Stimulated activated naive CD4-positive, alpha-beta T cell treated with Interleukin-2 at 50 U/mL for 16 hours (primary cell): ENCODE results near the gene VPS39.

Experiments used
- DNase-seq: peaks from one replicate; lab custom pipeline; 2025; lab: John Stamatoyannopoulos, UW

Gene VPS39

DNA sequence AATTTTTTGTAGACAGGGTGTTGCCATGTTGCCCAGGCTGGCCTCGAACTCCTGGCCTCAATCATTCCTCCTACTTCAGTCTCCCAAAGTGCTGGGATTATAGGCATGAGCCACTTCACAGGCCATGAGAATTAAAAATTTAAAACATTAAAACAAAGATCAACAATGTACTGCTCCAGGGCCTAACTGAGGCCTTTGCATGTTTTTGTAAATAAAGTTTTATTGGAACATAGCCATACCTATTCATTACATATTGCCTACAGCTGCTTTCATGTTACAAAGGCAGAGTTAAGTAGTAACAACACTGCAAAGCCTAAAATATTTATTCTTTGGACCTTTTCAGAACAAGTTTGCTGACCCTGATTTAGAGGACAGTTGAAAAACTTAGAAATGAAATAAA, 9.6 kb downstream of the VPS39 start:
- DNase-seq: no peak

DNA sequence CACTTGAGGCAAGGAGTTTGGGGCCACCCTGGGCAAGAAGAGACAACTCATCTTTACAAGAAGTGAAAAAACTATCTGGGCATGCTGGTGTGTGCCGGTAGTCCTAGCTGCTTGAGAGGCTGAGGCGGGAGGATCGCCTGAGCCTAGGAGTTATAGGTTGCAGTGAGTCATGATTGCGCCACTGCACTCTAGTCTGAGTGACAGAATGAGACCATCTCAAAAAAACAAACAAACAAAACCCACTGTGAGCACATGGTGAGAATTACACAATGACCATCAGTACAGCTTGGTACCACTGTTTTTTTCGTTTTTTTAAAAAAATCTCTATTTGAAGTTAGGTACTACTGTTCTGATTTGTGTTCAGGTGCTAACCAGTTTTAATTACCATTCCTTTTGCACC, 13.6 kb downstream of the VPS39 start:
- DNase-seq: no peak

DNA sequence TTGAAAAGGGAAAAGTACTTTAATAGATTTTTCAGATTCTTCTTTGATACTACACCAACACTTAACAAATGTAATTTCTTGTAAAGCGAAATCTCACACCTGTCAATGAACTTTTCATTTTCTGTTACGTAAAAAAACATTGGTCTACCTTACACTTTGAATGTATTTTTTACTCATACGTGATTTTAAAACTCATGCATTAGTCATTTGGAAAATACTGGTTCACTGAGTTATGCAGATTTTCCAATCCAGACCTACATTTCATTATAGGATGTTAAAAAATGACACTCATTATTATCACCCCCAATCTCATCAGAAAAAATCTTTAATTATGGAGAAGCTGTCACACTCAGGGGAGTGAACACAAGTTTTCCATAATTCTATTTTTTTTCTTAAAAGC, 14.7 kb downstream of the VPS39 start:
- no peak for DNase-seq

DNA sequence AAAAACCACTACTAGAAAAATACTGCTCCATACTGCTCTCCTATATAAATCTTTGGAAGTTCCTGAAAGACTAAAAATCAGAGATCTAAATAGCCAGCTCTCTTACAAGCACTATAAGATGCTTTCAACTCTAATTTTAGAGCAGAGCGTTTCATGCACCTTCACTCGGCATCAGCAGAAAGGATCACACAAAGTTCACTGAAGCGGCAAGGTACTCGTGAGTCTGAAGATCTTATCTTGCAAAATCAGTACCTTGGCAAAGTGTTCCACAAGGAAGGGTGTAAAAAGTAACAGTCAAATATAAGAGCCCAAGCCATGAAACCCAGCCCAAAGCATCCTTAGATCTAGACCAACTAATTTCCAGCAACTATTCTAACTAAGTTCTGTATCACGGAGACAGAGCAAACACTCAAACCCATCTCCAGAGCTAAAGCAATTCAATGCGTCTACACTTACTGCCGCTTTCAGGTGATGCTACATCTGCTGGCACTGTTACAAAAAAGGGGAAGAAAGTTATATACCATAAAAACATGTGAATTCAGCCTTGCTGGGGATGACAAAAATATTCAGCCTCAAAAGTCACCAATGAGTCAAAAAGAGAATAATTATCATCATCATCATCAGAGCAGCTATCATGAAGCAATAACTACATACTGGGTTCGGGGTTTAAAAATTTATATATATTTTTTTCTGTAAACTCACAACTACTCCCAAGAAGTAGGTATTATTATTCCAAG, 16.3 kb downstream of the VPS39 start:
- no peak for DNase-seq

DNA sequence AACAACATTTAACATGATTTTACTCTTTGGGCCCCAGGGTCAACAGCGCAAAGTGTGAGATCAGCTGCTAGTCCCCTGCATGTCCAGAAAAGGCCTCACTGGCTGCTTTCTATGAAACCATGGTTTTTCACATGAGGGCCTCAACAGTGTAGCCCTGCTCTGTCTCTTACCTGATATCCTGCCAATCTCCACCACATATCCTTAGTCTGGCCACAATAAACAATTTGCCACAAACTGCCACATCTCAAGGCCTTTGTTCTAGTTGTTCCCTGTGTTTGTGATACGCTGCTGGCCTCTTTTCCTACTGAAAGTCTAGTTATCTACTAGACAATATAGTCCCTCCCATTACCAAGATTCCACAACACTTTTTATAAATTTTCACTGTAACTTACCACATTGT, 17.7 kb downstream of the VPS39 start:
- DNase-seq: no peak

DNA sequence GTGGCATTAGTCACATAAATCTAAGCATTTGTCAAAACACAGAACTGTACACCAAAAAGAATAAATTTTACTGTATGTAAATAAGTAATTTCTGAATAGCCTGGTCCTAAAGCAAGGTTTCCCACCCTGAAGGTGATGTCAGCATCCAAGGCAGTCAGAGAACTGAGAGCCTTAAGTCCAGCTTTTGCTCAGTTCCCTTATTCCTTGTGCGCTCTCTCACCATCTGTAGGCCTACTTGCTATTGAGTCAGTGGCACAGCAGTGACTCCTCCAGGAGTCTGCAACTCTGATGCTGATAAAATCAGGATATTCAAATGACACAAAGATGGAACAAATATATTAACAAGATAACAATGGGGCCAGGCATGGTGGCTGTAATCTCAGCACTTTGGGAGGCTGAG, 22.3 kb downstream of the VPS39 start:
- no peak for DNase-seq

DNA sequence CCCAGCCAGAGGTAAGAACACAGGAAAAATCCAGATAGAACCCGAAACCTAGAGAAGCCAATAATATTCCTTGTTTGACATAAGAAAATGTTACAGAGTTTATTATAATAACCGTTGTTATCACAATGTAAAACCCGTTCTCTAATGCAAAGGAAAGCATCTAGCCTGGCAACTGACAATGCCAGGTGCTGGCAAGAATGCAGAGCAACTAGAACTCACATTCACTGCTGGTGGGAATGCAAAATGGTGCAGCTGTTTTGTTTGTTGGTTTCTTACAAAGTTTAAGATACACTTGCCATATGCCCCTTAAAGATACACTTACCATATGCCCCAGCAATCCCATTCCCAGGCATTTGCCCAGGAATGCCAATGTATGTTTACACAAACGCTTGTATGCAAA, 23.4 kb downstream of the VPS39 start:
- DNase-seq: no peak

DNA sequence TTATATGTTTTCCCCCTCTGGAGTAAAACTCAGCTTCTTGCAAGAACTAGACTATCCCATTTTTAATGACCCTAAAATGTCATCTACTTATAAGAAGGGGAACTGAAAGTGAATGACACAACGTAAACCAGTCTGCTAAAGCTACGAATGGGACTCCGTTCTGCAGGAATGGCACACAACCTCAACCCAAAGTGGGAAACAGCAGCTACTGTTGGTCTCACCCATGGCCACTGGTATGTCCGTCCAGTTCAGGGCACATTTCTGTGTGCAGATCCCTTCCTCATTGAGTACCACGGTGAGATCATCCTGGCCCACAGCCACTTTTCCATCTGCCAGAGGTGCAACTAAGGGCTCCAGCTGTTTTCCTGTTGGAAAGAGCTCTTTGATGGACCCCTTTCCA, 23.8 kb downstream of the VPS39 start:
- DNase-seq: no peak

DNA sequence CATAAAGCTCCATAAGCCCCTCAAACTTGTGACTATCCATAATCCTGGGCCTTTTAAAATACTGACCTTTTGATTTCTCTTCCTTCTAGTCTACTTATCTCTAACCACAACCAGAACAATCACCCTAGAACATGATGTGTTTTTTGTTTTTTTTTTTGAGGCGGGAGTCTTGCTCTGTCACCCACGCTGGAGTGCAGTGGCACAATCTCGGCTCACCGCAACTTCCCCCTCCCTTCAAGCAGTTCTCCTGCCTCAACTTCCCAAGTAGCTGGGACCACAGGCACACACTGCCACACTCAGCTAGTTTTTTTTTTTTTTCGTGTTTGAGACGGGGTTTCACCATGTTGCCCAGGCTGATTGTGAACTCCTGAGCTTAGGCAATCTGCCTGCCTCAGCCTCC, 25.1 kb downstream of the VPS39 start:
- no peak for DNase-seq

DNA sequence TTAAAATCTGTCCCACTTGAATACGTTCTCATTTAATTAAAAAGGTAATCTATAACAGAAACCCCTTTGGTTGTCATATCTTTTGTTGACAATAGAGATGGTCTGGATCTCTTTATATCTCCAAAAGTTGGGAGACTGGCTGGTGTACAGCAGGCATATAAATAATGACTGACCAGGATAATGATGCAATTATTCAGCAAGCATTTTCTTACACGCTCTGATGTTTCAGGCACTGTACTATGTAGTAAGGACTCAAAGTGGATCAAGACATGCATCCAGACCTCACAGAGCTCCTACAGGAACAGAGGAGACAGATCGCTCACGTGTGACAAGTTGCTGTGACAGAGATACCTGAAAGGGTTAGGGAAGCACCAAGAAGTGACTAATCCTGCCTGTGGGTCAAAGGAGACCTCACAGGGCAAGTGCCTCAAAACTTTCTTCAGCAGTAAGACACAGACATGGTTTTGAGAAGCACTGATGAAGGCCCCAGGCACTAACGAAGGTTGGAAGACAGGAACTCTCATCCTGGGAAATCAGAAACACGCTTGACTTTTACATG, 25.7 kb downstream of the VPS39 start:
- no peak for DNase-seq

DNA sequence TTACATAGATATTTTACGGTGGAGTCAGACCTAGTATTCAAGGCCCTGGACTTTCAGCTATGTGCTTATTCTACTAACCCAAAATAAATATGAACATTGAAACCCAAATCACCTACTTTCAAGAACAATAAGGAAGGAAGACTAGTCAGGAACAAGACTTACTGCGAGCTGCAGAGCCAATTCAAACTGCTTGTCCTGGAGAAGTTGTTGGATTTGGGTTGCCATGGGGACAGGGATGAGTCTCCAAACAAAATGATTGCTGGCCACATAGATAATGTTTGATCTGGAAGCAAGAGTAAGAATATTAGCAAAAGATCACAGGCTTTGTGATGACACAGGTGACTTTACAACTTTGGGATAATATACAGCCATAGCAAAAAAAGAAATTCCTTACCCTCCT, 30.0 kb downstream of the VPS39 start:
- no peak for DNase-seq

DNA sequence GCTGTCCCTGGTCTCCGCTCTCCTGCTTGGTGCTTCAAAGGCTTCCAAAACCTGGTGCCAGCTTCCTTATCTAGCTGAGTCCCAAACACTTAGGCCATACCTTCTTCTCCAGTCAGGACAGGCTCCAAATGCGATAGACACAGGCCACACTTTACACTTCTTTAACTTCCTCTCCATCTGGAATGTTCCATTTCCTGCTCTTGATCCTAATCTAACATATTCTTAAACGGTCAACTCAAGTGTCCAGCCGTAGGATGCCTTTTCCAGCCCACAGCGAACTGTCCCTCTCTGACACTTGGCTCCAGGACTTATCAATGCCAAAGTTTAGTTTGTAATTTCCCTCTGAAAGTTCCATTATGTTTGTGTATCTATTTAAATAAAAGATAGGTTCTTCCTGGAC, 32.4 kb downstream of the VPS39 start:
- no peak for DNase-seq

DNA sequence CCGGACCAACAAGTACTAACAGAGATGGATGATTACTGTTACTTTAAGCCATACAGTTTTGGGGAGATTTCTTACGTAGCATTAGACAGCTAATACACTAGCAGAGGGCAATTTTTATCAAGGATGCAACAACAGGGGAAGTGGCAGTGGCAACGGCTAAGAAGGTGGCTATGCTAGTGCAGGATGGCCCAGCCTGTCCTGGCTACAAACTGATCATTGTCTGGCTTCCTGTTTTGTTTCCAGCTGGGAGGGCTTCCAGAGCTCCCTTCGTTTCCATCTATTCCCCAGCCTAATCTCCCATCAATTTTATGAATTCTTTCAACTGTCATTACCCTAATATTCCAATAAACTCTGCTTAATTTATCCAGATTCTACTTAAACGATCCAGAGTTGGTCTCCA, 35.6 kb downstream of the VPS39 start:
- DNase-seq: no peak

DNA sequence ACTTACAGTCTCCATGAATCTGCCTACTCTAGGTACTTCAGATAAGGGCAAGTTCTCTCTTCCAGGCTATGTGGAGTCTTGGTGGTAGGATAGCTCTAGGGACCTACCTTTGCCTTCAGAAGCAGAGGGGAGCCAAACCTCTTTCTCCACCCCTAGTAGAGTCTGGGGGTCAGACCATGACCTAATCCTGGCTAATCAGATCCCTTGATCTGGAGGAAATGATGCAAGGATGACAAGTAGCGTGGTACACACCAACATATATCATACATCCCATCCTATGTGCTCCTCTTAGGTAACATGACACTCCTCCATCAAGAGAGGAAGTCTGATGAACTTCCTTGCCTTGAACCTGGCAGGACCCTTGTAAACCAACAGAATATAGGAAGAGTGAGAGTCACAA, 36.3 kb downstream of the VPS39 start:
- DNase-seq: no peak

DNA sequence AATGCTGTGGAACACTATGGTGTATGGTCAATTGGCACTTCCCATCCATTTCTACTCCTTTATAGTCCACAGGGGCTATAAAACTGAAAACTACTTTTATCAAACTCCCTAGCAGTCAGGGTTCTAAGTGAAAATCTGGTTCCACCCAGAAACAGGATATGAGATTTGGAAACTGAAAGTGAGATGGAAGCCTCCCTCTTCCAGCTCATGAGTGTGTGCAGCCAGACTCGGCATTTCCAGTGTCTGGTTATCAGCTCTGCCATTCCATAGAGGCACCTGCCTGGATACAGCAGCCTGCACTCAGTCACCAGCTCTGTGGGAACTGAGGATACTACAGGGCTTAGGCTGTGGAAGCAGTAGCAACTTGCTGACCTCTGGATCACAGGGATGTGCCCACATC, 37.0 kb downstream of the VPS39 start:
- no peak for DNase-seq

DNA sequence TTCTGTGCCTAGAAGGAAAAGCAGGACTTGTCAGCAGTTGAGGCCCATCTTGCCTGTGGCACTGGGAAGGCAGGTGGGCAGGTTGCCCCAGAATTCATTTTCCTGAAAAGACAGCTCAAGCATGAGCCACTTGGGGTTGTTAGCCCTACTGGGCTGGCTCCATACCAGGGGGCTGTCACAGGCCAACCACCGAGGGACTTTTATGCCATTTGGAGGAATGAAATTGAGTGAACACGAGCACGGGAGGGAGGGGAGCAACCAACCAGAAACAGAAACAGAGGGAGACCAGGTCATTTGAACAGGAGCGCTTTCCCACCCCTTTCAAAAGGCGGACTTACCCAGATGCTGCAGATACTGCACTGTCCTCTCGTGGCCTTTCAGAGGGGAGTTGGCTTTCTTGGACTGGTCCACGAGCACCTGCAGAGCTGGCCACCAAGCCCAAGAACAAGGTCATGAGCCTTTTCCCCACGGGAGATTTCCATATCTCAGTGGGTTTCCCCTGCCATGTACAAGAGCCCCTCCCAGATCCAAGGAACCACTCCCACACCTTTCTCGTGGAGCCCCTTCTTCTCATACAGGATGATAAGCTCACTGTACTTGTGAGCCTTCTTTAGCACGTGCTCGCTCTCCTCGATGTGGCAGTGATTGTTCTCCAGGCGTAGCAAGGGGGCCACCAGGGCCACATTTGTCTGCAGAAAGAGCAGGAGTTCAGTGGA, 41.7 kb downstream of the VPS39 start:
- no peak for DNase-seq

DNA sequence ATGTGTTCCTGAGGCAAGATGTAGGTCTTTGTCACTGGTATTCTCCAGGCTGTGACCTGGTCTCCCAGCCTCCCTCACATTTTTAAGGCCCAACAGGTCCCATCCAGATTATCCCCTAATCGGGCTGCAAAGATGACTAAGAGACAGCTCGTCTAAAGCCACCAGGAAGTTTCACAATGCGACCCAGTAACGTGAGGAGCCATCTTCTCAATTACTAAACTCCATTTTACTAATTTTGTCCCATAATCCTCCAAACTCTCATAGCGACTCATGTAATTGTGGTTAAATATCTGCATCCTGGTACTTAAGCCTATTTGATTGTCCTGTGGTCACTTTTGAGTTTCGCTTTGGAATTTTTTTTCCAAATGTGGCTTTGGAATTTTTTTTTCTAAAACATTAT, 43.0 kb downstream of the VPS39 start:
- DNase-seq: no peak

DNA sequence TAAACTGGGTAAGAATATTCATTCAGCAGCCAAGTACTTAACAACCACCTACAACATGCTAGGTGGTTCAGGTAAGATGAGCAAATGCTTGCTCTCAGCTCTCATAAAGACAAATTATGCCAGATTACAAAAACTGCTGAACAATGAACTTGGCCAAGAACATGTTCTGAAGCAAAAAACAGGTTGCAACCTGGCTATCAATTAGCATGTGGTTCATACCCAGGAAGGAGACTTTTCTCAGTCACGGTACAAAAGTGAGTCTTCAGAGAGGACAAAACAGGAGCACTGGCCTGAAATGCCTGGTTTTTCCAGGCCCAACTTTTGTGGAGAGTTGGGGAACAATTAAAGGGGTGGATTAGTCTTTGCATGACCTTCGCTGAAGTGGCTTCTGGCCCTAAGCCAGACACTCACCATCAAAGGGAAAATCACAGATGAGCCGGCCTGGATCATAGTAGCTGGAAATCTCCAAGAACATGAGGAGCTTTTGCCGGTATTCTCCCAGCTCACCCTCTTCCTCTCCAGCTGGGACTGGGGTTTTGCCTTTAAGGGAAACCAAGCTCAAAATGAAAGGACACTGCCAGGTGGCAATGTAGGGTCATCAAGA, 44.1 kb downstream of the VPS39 start:
- no peak for DNase-seq

DNA sequence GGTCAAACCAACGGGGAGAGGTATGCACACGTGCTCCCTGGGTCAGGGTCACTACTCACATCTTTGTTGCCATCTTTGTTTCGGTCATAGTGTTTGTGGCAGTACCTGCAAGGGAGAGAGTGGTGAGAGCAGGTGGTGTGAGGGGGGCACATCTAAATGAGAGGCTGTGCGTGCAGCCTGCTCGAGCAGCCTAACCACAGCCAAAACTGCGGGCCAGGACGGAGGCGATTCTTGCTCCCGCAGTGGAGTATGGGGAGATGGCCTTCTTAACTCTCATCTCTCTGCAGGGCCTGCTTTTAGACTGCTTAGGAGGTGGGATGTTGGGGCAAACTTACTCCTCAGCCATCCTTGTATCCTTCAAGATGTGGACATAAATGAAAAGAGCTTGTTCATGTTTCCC, 44.8 kb downstream of the VPS39 start:
- DNase-seq: no peak

DNA sequence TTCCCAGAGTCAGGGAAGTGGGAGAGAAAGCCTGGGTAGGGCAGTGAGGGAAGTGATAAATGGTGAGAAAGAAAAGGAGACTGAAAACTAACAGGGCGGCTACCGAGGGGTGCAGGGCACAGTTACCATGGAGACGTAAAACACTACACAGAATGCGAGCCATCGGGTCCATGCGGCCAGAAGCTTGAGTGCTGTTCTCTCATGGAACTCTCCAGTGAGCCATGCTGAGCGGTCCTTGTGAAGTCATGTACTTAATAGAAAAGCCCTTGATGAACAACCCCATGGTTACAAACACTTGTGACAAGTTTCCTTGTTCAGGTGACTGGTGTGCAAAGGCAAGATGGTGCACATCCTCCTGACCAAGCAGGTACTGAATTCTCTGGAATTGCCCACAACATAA, 48.0 kb downstream of the VPS39 start:
- DNase-seq: no peak

DNA sequence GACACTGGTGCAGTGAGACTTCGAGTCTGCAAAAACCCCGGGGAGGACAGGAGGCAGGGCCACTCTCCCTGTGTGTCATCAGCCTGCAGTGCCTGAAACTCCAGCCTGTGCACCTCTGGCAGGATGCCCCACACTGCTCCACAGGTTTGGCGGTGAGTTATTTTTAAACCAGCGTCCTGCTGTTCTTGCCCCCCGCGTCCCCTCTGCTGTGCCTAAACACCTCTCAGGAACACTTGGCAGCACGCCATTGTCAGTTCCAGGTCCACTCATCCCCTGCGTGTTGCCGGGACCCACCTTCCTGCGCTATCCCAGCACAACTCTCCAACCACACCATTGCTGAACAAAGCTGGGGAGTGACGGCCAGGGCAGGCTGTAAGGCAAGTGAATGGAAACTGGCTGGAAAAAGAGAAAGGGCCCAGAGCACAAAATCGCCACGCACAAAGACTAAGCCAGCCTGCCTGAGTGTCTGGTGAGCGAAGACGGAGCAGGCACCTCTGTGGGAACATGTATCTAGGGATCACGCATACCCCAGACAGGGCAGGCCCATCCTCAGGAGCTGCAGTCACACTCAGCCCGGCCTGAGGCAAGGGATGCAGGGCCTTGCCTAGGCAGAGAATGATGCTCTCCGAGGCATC, 48.6 kb downstream of the VPS39 start:
- DNase-seq: no peak

DNA sequence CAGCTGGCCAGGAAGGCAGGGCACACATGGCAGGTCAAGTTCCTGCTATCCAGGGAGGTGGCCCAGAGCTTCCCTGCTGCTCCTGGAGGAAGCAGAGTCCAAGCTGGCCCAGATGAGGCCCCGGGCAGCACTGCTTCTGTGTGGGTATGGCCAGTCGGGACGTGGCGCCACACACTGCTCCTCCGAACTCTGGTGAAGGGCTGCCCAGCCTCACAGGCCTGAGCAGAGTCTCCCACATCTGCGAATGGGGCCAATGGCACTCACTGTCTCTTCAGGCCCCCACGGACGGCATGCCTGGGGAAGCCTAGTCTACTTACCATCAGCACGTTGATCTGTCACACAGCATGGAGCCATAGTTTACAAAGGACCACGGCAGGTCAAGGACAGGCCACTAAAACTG, 49.2 kb downstream of the VPS39 start:
- DNase-seq: no peak
